Frontal cortex (tissue), 4 donors: Measurements from ENCODE around the gene ELP4. TPM values are rescaled to one million over a fixed set of nuclear protein-coding genes. Genes with fewer than 3 reads are reported as not detected.
"Not testable (repeated sequence)": the region's sequence is repeated elsewhere in the genome, so short reads cannot be mapped to it uniquely, and the experiment has no call there.

Experiments used
- DNase-seq, 2 donors: peaks; one replicate each; pipeline ENCODE4 v3.0.0; 2012; ENCODE audit warnings: low spot score in 2 of 2
- FAIRE-seq: peaks from 2 replicates; lab custom pipeline; 2012; peaks lifted over from hg19 to GRCh38; lab: Jason Lieb, UNC
- total RNA-seq: library from RNA; depleted of rRNA; stranded (reverse); fragments of >200 nt; gene quantifications from one replicate; pipeline ENCODE4 v1.2.3, GENCODE V29; 2014
- donor health status: control.
- donor health status: control.
- donor health status: control.

Gene ELP4
- total RNA-seq = 22.4 TPM

DNA sequence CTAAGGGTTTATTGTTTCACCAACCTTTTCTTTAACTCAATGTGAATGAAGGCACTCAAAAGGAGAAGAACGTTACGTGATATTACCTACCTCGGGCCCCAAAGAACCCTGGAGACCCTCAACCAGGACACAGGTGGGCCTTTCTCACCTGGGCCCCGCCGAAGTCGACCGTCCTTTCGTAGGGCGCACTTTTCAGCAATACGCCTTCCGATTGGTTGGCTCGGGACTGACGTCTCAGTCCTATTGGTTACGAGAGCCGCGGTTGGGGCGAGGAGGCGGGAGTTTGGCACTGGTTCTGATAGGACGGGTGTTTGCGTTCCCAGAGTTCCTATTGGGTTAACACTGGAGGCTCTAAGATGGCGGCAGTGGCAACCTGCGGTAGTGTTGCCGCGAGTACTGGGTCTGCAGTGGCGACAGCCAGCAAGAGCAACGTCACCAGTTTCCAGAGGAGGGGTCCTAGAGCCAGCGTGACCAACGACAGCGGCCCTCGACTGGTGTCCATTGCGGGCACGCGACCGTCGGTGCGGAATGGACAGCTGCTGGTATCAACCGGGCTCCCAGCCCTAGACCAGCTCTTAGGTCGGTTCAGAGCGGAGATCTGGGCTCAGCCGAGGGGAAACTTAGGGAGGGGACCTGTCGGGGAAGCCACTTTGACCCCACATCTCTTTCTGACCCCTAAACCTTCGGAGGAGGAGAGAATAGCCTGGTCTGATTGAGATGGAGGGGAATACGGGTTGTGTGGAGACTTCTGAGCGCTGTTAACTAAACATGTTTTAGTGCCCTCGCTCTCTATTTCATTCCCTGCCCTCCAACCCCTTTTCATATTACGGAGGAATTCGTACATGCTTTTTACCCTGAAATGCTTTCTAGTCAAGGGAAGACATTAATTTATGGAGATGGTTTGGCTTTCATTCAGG is at the start of gene ELP4, which contains the start of gene IMMP1L:
Gene ELP4 (plus strand): TSS at position 339 of the 917 bp plus-strand sequence. CDS start 18 bp downstream, at position 357.
Gene IMMP1L (minus strand): TSS at position 194 of the 917 bp plus-strand sequence. CDS start 46,346 bp downstream, outside the sequence.
- peak; percentile 76 to 87 for DNase-seq
- peak; percentile 69 for FAIRE-seq

GRCh38 chr11:31464436-31464835 is 45.1 kb upstream of the ELP4 start:
- FAIRE-seq (no peak), DNase-seq (no peak)

DNA sequence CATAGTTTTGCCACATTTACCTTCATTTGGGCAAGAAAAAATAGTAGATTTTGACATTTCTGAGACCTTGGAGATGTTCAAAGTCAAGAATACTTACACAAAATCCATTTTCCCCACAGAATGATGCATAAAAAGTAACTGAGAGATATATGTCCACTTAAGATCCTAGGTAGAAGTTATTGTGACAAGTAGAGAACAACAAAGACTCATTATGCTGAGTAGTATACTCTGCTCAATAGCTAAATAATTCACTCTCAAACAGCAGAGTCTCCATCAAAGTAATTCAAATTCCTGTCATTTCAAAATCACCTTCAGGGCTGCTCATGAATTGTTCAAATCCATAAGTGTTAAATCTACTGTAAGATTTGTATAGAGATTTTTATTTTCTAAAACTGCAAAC is 35.5 kb upstream of the ELP4 start:
- FAIRE-seq (no peak), DNase-seq (no peak)

DNA sequence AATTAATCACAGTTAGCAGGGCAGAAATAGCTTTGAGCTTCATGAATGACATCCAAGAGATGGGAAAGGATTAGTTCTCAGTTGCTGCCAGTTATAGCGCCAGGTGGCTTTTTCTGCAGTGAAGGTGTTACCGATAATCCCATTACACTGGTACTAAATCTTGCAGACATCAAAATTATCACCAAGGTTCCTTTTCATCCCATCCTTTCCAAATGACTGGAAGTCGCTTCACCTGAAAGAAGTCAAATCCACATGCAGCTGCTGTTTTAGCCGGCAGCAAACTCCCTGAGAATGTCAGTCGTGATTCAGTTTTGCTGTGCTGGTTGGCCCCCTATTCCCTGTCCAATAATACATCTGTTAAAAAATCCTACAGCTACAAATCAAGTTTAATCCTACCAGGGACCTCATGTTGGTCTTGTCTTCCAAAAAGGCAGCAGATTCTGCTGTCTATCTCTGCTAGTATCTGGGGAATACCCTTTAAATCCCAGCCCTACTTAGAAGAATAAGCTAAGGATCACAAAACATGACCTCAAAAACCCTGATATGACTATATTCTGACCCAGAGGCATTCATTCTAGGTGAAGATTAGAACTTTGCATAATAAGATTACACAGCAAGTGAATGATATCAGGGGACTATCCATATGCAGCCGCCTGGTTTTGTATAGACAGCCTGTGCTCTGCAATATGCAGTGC is 31.9 kb upstream of the ELP4 start:
- FAIRE-seq (no peak), DNase-seq (no peak)

DNA sequence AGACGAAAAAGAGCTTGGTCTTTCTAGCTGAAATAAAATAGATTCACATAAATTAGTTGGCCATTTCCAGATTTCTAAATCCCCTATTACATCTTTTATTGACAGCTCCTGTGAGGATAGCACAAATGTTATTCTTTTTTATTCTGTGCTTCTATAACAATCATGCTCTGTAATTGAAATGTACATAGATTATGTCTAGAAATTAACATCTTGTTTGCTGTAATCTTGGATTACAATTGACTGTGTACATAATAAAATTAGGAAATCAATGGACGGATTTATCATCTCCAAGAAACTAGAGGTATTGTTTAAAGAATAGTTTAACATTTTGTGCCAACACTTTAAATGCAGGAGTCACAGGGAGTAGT is 31.4 kb upstream of the ELP4 start:
- no peak for FAIRE-seq

DNA sequence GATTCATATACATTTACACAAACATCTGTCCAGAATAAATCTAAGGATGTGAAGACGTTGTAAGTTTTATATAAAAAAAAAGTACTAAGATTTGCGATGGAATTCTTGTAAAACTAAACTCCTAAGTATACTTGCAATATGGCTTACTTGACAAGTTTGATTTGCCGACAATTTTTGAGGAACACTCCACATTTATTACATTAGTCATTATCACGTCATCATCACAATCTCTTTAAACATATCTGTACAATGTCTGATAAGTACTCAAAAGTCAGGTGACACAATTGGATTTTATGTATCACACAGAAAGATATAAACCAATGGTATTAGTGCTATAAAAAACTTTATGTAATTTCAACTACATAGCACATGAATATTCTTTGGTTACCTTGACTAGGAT is 30.5 kb upstream of the ELP4 start:
- no peak for FAIRE-seq
- DNase-seq = no peak

More for the DNA sequence above, 31.4 kb upstream of the ELP4 start:
- DNase-seq = no peak

DNA sequence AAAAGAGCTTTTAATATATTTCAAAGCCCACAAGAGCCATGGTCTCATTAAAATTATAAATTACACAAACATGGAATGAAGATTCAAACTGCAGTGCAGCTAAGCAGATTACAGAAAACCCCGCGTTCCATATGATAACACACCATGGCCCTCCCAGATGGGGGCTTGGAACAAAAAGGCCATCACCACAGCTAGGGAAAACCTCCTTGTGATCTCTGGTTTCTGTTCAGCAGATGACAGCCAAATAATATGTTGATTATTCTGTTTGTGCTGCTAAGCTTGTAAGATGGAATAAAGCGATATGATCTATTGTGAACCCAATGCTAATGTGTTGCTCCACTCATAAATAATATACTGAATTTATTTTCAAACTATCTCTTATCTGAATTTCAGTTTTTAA is 28.6 kb upstream of the ELP4 start:
- FAIRE-seq (no peak), DNase-seq (no peak)

GRCh38 chr11:31484497-31484896 is 25.1 kb upstream of the ELP4 start:
- DNase-seq (no peak), FAIRE-seq (no peak)

DNA sequence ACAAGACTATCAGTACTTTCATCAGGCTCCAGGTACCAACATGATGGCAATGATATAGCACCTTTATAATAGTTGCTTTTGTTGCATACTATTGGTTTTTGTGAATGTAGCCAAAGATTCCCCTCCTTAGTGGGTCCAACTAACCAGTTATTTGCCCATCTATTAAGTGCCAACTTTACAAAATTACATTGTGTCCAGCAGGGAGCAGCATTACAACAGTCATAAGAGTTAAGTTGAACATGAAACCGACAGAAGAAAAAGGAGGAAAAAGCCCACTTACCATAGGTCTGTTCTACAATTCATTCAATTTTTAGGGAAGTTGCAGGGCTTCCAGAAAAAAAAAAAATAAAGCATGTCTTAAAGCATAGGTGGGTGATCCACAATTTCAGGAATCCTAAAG is 21.7 kb upstream of the ELP4 start:
- FAIRE-seq = no peak

GRCh38 chr11:31492320-31492913 is 17.1 kb upstream of the ELP4 start:
- DNase-seq (no peak), FAIRE-seq (no peak)

More for the DNA sequence above, 21.7 kb upstream of the ELP4 start:
- DNase-seq = no peak

- FAIRE-seq (no peak), DNase-seq (no peak)
These were observed 16.3 kb upstream of the ELP4 start for GRCh38 chr11:31493235-31493634.

- not testable (repeated sequence) for DNase-seq, FAIRE-seq
These were observed 15.8 kb upstream of the ELP4 start for GRCh38 chr11:31493762-31494161.

GRCh38 chr11:31499576-31500178 is 9.9 kb upstream of the ELP4 start:
- FAIRE-seq (no peak), DNase-seq (no peak)

- DNase-seq (no peak), FAIRE-seq (no peak)
These were observed 9.0 kb upstream of the ELP4 start for GRCh38 chr11:31500560-31500959.

DNA sequence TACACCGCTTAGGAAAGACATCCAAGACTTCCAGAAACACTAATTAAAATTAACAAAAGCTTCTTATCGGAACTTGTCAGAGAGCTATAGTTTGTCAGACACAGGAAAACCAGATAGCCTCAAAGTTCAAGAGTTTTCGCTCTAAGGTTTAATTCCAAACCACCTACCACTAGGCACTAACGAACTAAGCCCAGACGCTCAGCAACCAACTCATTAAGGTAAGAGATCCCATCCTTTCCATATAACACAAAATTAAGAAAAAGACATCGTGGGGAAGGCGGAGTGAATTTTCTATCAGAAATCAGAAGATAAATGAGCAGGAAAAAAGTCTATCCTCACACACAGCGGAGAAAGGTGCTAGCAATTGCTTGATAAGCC is 527 bp upstream of the ELP4 start:
- FAIRE-seq (no peak), DNase-seq (no peak)

GRCh38 chr11:31512117-31512516 is 2.5 kb downstream of the ELP4 start:
- no peak for FAIRE-seq
- DNase-seq = no peak

DNA sequence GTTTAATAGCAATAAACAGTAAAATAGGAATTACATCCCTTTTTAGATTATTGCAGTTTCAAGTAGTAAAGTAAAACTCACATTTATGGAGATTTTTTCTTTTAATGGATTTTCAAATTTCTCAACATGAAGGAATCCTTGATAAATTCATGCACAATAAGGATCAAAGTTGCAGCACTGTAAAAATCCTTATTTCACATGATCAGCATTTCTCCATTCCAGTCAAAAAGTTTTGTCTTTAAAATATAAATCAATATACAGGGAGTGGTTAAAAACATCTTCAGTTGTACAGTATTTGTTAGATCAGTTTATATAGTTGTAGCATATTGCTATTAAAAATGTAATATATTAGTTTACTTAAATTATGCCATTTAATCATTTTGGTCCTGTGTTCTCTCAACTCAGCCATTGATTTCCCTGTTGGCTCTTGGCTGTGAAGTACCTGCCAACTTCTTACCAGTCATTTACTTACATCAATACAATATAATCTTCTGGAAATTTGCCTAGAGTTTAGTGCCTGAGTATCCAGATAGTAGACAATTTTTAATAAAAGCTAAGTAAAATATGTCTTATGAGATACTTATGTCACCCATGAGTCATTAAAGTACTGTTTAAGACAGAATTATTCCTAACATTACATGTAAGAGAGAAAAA is 12.1 kb downstream of the ELP4 start:
- FAIRE-seq = no peak
- no peak for DNase-seq

DNA sequence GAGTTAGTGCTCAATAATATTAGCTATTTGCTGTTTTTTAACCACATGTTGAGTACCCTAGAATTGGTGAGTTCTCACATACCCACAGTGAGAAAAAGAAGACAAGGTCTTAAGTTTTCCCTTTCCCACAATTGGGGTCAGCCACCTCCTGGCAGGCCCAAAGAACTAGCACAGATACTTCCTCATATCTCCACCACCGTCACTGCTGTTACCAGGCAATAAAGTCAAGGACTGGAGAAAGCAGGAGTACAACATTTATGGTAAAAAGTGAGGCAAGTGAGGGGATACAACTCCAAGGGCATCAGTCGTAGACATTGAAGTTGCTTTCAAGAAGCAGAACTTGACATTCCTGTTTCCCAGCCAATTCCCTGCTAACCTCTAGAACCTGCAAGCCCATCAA is 19.6 kb downstream of the ELP4 start:
- no peak for DNase-seq
- no peak for FAIRE-seq

- DNase-seq (no peak), FAIRE-seq (no peak)
These were observed 20.1 kb downstream of the ELP4 start for GRCh38 chr11:31529701-31530100.

- FAIRE-seq = no peak
- DNase-seq = no peak
These were observed 21.7 kb downstream of the ELP4 start for GRCh38 chr11:31531293-31531692.
